HL-60 (cell line): ENCODE measurements around the gene MMGT1.

Source experiments
- CTCF ChIP-seq: IDR thresholded peaks from one replicate; pipeline ENCODE4 v1.5.1; 2011; ENCODE audit warnings: low read length, control low read depth, inconsistent platforms; ENCODE audit not compliant: insufficient read depth
- POLR2AphosphoS5 ChIP-seq: IDR thresholded peaks from 2 replicates; pipeline ENCODE4 v1.6.1; 2012; ENCODE audit warnings: low read depth

GRCh38 chrX:135944486-135944885, 29.3 kb downstream of the MMGT1 start:
- TF ChIP-seq CTCF (no peak), POLR2AphosphoS5 (no peak)
